HL-60/S4 treated with phorbol 12-myristate 13-acetate at 8.2 ng/mL for 4 days and 3 days (cell line): ENCODE data around the gene CLN6.
"Not testable (repeated sequence)": the region's sequence is repeated elsewhere in the genome, so short reads cannot be mapped to it uniquely, and the experiment has no call there.

Experiments
- in situ Hi-C: fragments of 300-500 bp; cut with MboI; formaldehyde crosslinking; loops from 2 replicates; pipeline ENCODE4 v1.15.0; 2022; ENCODE audit warnings: low sequenced_read_pairs

The CLN6 gene

GRCh38 chr15:68224108-68224507, 5.4 kb downstream of the CLN6 start:
- in situ Hi-C loops, result no loop called here

- in situ Hi-C loops, result no loop called here
These were observed 6.4 kb downstream of the CLN6 start for GRCh38 chr15:68223171-68223570.

GRCh38 chr15:68222432-68222743, 7.1 kb downstream of the CLN6 start:
- in situ Hi-C loops, result not testable (repeated sequence)

- in situ Hi-C loops, result not testable (repeated sequence)
These were observed 7.7 kb downstream of the CLN6 start for GRCh38 chr15:68221530-68222431.

- in situ Hi-C loops, result no loop called here
These were observed 8.6 kb downstream of the CLN6 start for GRCh38 chr15:68220967-68221366.

GRCh38 chr15:68220489-68220888, 9.0 kb downstream of the CLN6 start:
- in situ Hi-C loops, result no loop called here

GRCh38 chr15:68218847-68219798, 10.4 kb downstream of the CLN6 start:
- in situ Hi-C loops, result no loop called here

- in situ Hi-C loops, result no loop called here
These were observed 11.2 kb downstream of the CLN6 start for GRCh38 chr15:68218331-68218730.

- in situ Hi-C loops, result no loop called here
These were observed 12.2 kb downstream of the CLN6 start for GRCh38 chr15:68217341-68217740.

GRCh38 chr15:68214838-68215254, 14.7 kb downstream of the CLN6 start:
- in situ Hi-C loops, result no loop called here

- in situ Hi-C loops, result no loop called here
These were observed 15.3 kb downstream of the CLN6 start for GRCh38 chr15:68213991-68214837.

- in situ Hi-C loops, result not testable (repeated sequence)
These were observed 16.1 kb downstream of the CLN6 start for GRCh38 chr15:68213491-68213845.

- in situ Hi-C loops, result no loop called here
These were observed 17.7 kb downstream of the CLN6 start for GRCh38 chr15:68211656-68212320.

GRCh38 chr15:68210821-68211655, 18.5 kb downstream of the CLN6 start:
- in situ Hi-C loops, result no loop called here

GRCh38 chr15:68210409-68210756, 19.1 kb downstream of the CLN6 start:
- in situ Hi-C loops, result no loop called here

GRCh38 chr15:68209735-68210408, 19.7 kb downstream of the CLN6 start:
- in situ Hi-C loops, result no loop called here

- in situ Hi-C loops, result no loop called here
These were observed 20.3 kb downstream of the CLN6 start for GRCh38 chr15:68209272-68209671.

- in situ Hi-C loops, result no loop called here
These were observed 20.8 kb downstream of the CLN6 start for GRCh38 chr15:68208636-68209240.

GRCh38 chr15:68208136-68208535, 21.4 kb downstream of the CLN6 start:
- in situ Hi-C loops, result no loop called here
